H1 (cell line): ENCODE measurements around the gene CTSL. TPM values are rescaled to one million over a fixed set of nuclear protein-coding genes. Genes with fewer than 3 reads are reported as not detected.

Experiments
- BRCA1 ChIP-seq: IDR thresholded peaks from 2 replicates; pipeline ENCODE4 v1.6.1; 2012; ENCODE audit warnings: low read depth, low read length, improper control_type of control experiment
- CTBP2 ChIP-seq: IDR thresholded peaks from 2 replicates; pipeline ENCODE4 v1.7.0; 2011; ENCODE audit warnings: borderline replicate concordance, mild to moderate bottlenecking, moderate library complexity, mixed read lengths, low read length; ENCODE audit not compliant: insufficient read depth, insufficient read length
- EP300 ChIP-seq, 2 experiments: IDR thresholded peaks; 1 replicate in 1 of 2; 2 replicates in 1 of 2; pipeline ENCODE4 v1.6.1; 2011 to 2012; ENCODE audit warnings: low read depth in 2 of 2, low read length in 2 of 2, mild to moderate bottlenecking in 2 of 2, borderline replicate concordance in 1 of 2, inconsistent platforms in 1 of 2, moderate library complexity in 1 of 2
- EZH2 ChIP-seq: fragments of 200-600 bp; sonication (generic); IDR thresholded peaks from 2 replicates; pipeline ENCODE4 v1.7.1; 2012; ENCODE audit warnings: low read depth, mild to moderate bottlenecking, moderate library complexity, low read length, inconsistent platforms; ENCODE audit not compliant: severe bottlenecking
- GTF2F1 ChIP-seq: IDR thresholded peaks from 2 replicates; pipeline ENCODE4 v1.6.1; 2012; ENCODE audit warnings: low read depth, low read length, improper control_type of control experiment, borderline replicate concordance
- JUN ChIP-seq: IDR thresholded peaks from 2 replicates; pipeline ENCODE4 v1.6.1; 2011; ENCODE audit warnings: low read depth, mild to moderate bottlenecking, improper control_type of control experiment, low read length
- MAFK ChIP-seq: IDR thresholded peaks from 2 replicates; pipeline ENCODE4 v1.6.1; 2012; ENCODE audit warnings: low read depth, mild to moderate bottlenecking, improper control_type of control experiment, low read length
- NRF1 ChIP-seq: IDR thresholded peaks from 2 replicates; pipeline ENCODE4 v1.6.1; 2011; ENCODE audit warnings: mild to moderate bottlenecking, low read depth, low read length, improper control_type of control experiment
- SIX5 ChIP-seq: IDR thresholded peaks from 2 replicates; pipeline ENCODE4 v1.6.1; 2011; ENCODE audit warnings: mild to moderate bottlenecking, low read depth, low read length
- SP4 ChIP-seq: IDR thresholded peaks from 2 replicates; pipeline ENCODE4 v1.6.1; 2012; ENCODE audit warnings: low read length, inconsistent platforms
- polyA plus RNA-seq, 7 experiments: library from polyadenylated mRNA; depleted of rRNA in 3 of 7; stranded (reverse) in 5 of 7; unstranded in 2 of 7; fragments of >200 nt in 5 of 7; fragments of 200-250 nt in 2 of 7; gene quantifications; 1 replicate in 5 of 7; 2 replicates in 1 of 7; 4 replicates in 1 of 7; pipeline versions ENCODE4 v1.2.1 to v1.2.3, GENCODE V29; 2011 to 2013; ENCODE audit warnings: missing spikeins in 2 of 7, mixed read lengths in 2 of 7
- total RNA-seq: library from RNA; stranded (reverse); fragmentation: NEBNext Ultra II Directional; extraction: Animal tissue kit (Norgen Biotek cat#: 25700); gene quantifications from 2 replicates; pipeline ENCODE4 v1.2.1, GENCODE V29; 2021
- TF ChIP-seq, protein P1 (sequence below): IDR thresholded peaks from 2 replicates; pipeline ENCODE4 v1.6.1; 2012; ENCODE audit warnings: low read length, inconsistent platforms

The CTSL gene
- total and polyA plus RNA-seq, 2 of the 8 experiments (the other 6 are each of a cell fraction or from before 2014, with no cell fraction given) = 34.2 to 38.2 TPM

GRCh38 chr9:87703636-87704276, 22.2 kb upstream of the CTSL start (continued):
- TF ChIP-seq GTF2F1 (no peak), NRF1 (no peak), JUN (no peak), EP300 (IDR thresholded peaks at IDR 0.05; ENCODE audit: borderline replicate concordance in 1 of 2, low read depth in 2 of 2, low read length in 2 of 2) (no peak), BRCA1 (no peak), CTBP2 (no peak), MAFK (no peak), SP4 (no peak), SIX5 (no peak), EZH2 (no peak)
- TF ChIP-seq, protein P1, sequence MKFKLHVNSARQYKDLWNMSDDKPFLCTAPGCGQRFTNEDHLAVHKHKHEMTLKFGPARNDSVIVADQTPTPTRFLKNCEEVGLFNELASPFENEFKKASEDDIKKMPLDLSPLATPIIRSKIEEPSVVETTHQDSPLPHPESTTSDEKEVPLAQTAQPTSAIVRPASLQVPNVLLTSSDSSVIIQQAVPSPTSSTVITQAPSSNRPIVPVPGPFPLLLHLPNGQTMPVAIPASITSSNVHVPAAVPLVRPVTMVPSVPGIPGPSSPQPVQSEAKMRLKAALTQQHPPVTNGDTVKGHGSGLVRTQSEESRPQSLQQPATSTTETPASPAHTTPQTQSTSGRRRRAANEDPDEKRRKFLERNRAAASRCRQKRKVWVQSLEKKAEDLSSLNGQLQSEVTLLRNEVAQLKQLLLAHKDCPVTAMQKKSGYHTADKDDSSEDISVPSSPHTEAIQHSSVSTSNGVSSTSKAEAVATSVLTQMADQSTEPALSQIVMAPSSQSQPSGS = no peak
